HL-60 (cell line): Measurements from ENCODE around the gene SEC63.

Experiments
- GABPA ChIP-seq: IDR thresholded peaks from 2 replicates; pipeline ENCODE4 v1.6.1; 2012; ENCODE audit warnings: low read depth
- POLR2AphosphoS5 ChIP-seq: IDR thresholded peaks from 2 replicates; pipeline ENCODE4 v1.6.1; 2012; ENCODE audit warnings: low read depth
- TF ChIP-seq, protein P1 (sequence below): IDR thresholded peaks from one replicate; pipeline ENCODE4 v1.5.1; 2011; ENCODE audit warnings: low read length, control low read depth, inconsistent platforms; ENCODE audit not compliant: insufficient read depth
- TF ChIP-seq, protein P2 (sequence below): IDR thresholded peaks from 2 replicates; pipeline ENCODE4 v1.6.1; 2012; ENCODE audit warnings: low read depth; ENCODE audit not compliant: insufficient replicate concordance

DNA sequence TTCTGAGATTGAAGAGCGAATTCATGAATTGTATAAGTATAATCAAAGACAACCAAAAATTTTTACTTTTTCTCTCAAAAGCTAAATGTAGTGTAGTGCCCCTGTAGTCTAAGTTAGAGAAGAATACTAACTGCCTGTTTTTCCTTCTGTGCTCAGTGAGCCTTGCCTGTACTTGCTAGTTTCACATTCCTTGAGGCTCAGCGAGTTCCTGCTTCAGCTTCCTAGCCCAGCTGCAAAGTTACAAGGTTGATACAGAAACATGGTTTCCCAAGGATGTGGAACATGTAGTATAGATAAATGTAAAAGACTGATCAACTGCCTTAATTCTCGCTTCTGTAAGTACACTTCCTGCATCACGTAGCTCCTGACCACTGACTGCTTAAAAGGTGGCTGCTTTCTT, 33.1 kb upstream of the SEC63 start:
- TF ChIP-seq POLR2AphosphoS5 (no peak), GABPA (no peak)
- TF ChIP-seq, protein P1, sequence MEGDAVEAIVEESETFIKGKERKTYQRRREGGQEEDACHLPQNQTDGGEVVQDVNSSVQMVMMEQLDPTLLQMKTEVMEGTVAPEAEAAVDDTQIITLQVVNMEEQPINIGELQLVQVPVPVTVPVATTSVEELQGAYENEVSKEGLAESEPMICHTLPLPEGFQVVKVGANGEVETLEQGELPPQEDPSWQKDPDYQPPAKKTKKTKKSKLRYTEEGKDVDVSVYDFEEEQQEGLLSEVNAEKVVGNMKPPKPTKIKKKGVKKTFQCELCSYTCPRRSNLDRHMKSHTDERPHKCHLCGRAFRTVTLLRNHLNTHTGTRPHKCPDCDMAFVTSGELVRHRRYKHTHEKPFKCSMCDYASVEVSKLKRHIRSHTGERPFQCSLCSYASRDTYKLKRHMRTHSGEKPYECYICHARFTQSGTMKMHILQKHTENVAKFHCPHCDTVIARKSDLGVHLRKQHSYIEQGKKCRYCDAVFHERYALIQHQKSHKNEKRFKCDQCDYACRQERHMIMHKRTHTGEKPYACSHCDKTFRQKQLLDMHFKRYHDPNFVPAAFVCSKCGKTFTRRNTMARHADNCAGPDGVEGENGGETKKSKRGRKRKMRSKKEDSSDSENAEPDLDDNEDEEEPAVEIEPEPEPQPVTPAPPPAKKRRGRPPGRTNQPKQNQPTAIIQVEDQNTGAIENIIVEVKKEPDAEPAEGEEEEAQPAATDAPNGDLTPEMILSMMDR, result no peak
- TF ChIP-seq, protein P2, sequence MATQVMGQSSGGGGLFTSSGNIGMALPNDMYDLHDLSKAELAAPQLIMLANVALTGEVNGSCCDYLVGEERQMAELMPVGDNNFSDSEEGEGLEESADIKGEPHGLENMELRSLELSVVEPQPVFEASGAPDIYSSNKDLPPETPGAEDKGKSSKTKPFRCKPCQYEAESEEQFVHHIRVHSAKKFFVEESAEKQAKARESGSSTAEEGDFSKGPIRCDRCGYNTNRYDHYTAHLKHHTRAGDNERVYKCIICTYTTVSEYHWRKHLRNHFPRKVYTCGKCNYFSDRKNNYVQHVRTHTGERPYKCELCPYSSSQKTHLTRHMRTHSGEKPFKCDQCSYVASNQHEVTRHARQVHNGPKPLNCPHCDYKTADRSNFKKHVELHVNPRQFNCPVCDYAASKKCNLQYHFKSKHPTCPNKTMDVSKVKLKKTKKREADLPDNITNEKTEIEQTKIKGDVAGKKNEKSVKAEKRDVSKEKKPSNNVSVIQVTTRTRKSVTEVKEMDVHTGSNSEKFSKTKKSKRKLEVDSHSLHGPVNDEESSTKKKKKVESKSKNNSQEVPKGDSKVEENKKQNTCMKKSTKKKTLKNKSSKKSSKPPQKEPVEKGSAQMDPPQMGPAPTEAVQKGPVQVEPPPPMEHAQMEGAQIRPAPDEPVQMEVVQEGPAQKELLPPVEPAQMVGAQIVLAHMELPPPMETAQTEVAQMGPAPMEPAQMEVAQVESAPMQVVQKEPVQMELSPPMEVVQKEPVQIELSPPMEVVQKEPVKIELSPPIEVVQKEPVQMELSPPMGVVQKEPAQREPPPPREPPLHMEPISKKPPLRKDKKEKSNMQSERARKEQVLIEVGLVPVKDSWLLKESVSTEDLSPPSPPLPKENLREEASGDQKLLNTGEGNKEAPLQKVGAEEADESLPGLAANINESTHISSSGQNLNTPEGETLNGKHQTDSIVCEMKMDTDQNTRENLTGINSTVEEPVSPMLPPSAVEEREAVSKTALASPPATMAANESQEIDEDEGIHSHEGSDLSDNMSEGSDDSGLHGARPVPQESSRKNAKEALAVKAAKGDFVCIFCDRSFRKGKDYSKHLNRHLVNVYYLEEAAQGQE, result no peak
